ENCODE results near the gene MICALL2.

The MICALL2 gene

GRCh38 chr7:1424041-1424440 is 35.2 kb downstream of the MICALL2 start:
- Histone ChIP-seq H3K27ac (ENCODE audit: low read length) (no peak overlapping the region), H3K4me1 (ENCODE audit: insufficient read depth, low read length) (no peaks in the 10 kb centered on the region), H3K27me3 (ENCODE audit: insufficient read depth, low read length) (no peaks in the 10 kb centered on the region; the same call in 1 of the 2 replicates), H3K9ac (ENCODE audit: low read depth, low read length) (no peak overlapping the region), H3K4me3 (ENCODE audit: low read length) (no peak overlapping the region), H3K9me3 (ENCODE audit: insufficient read depth, low read depth, low read length) (no peaks in the 10 kb centered on the region), H3K36me3 (ENCODE audit: insufficient read depth, low read depth, low read length) (no peaks in the 10 kb centered on the region)

GRCh38 chr7:1423264-1423811 is 35.9 kb downstream of the MICALL2 start:
- H3K9me3 ChIP-seq (ENCODE audit: insufficient read depth, low read depth, low read length), result no peaks in the 10 kb centered on the region
- H3K9ac ChIP-seq (ENCODE audit: low read depth, low read length), result no peak overlapping the region
- H3K4me3 ChIP-seq (ENCODE audit: low read length), result no peak overlapping the region
- no peaks in the 10 kb centered on the region for H3K4me1 ChIP-seq (ENCODE audit: insufficient read depth, low read length)
- H3K27ac ChIP-seq (ENCODE audit: low read length), result no peak overlapping the region
- H3K36me3 ChIP-seq (ENCODE audit: insufficient read depth, low read depth, low read length), result no peaks in the 10 kb centered on the region
- H3K27me3 ChIP-seq (ENCODE audit: insufficient read depth, low read length), result no peaks in the 10 kb centered on the region; the same call in 1 of the 2 replicates

- H3K4me3 ChIP-seq (ENCODE audit: low read length), result no peak overlapping the region
- no peaks in the 10 kb centered on the region for H3K9me3 ChIP-seq (ENCODE audit: insufficient read depth, low read depth, low read length)
- H3K4me1 ChIP-seq (ENCODE audit: insufficient read depth, low read length), result no peaks in the 10 kb centered on the region
- H3K36me3 ChIP-seq (ENCODE audit: insufficient read depth, low read depth, low read length), result no peaks in the 10 kb centered on the region
- H3K9ac ChIP-seq (ENCODE audit: low read depth, low read length), result no peak overlapping the region
- no peaks in the 10 kb centered on the region; the same call in 1 of the 2 replicates for H3K27me3 ChIP-seq (ENCODE audit: insufficient read depth, low read length)
- H3K27ac ChIP-seq (ENCODE audit: low read length), result no peak overlapping the region
Measured at GRCh38 chr7:1422512-1423263, 36.6 kb downstream of the MICALL2 start.

- H3K4me3 ChIP-seq (ENCODE audit: low read length), result no peak overlapping the region
- no peak overlapping the region for H3K27ac ChIP-seq (ENCODE audit: low read length)
- H3K9me3 ChIP-seq (ENCODE audit: insufficient read depth, low read depth, low read length), result no peaks in the 10 kb centered on the region
- H3K27me3 ChIP-seq (ENCODE audit: insufficient read depth, low read length), result peaks cover 5% of the 10 kb centered on the region
- H3K9ac ChIP-seq (ENCODE audit: low read depth, low read length), result no peak overlapping the region
- H3K4me1 ChIP-seq (ENCODE audit: insufficient read depth, low read length), result no peaks in the 10 kb centered on the region
- no peaks in the 10 kb centered on the region for H3K36me3 ChIP-seq (ENCODE audit: insufficient read depth, low read depth, low read length)
Measured at GRCh38 chr7:1421946-1422345, 37.3 kb downstream of the MICALL2 start.

GRCh38 chr7:1421020-1421790 is 38.1 kb downstream of the MICALL2 start:
- Histone ChIP-seq H3K9me3 (ENCODE audit: insufficient read depth, low read depth, low read length) (no peaks in the 10 kb centered on the region), H3K27ac (ENCODE audit: low read length) (no peak overlapping the region), H3K4me1 (ENCODE audit: insufficient read depth, low read length) (no peaks in the 10 kb centered on the region), H3K36me3 (ENCODE audit: insufficient read depth, low read depth, low read length) (no peaks in the 10 kb centered on the region), H3K9ac (ENCODE audit: low read depth, low read length) (no peak overlapping the region), H3K27me3 (ENCODE audit: insufficient read depth, low read length) (peaks cover 5% of the 10 kb centered on the region), H3K4me3 (ENCODE audit: low read length) (no peak overlapping the region)

- H3K9ac ChIP-seq (ENCODE audit: low read depth, low read length), result no peak overlapping the region
- no peak overlapping the region for H3K4me3 ChIP-seq (ENCODE audit: low read length)
- no peak overlapping the region for H3K27ac ChIP-seq (ENCODE audit: low read length)
Measured at GRCh38 chr7:1419688-1420087, 39.6 kb downstream of the MICALL2 start.

GRCh38 chr7:1419310-1419634 is 40.0 kb downstream of the MICALL2 start:
- no peak overlapping the region for H3K4me3 ChIP-seq (ENCODE audit: low read length)
- no peaks in the 10 kb centered on the region for H3K9me3 ChIP-seq (ENCODE audit: insufficient read depth, low read depth, low read length)
- H3K27me3 ChIP-seq (ENCODE audit: insufficient read depth, low read length), result peaks cover 5% of the 10 kb centered on the region
- H3K4me1 ChIP-seq (ENCODE audit: insufficient read depth, low read length), result no peaks in the 10 kb centered on the region
- H3K9ac ChIP-seq (ENCODE audit: low read depth, low read length), result no peak overlapping the region
- no peaks in the 10 kb centered on the region for H3K36me3 ChIP-seq (ENCODE audit: insufficient read depth, low read depth, low read length)
- H3K27ac ChIP-seq (ENCODE audit: low read length), result no peak overlapping the region

More at GRCh38 chr7:1419688-1420087, 39.6 kb downstream of the MICALL2 start:
- H3K36me3 ChIP-seq (ENCODE audit: insufficient read depth, low read depth, low read length), result no peaks in the 10 kb centered on the region
- H3K27me3 ChIP-seq (ENCODE audit: insufficient read depth, low read length), result peaks cover 5% of the 10 kb centered on the region
- no peaks in the 10 kb centered on the region for H3K9me3 ChIP-seq (ENCODE audit: insufficient read depth, low read depth, low read length)
- no peaks in the 10 kb centered on the region for H3K4me1 ChIP-seq (ENCODE audit: insufficient read depth, low read length)

GRCh38 chr7:1418505-1419309 is 40.6 kb downstream of the MICALL2 start:
- Histone ChIP-seq H3K4me3 (ENCODE audit: low read length) (no peak overlapping the region), H3K9ac (ENCODE audit: low read depth, low read length) (no peak overlapping the region), H3K27ac (ENCODE audit: low read length) (no peak overlapping the region), H3K36me3 (ENCODE audit: insufficient read depth, low read depth, low read length) (no peaks in the 10 kb centered on the region), H3K27me3 (ENCODE audit: insufficient read depth, low read length) (peaks cover 5% of the 10 kb centered on the region), H3K4me1 (ENCODE audit: insufficient read depth, low read length) (no peaks in the 10 kb centered on the region), H3K9me3 (ENCODE audit: insufficient read depth, low read depth, low read length) (no peaks in the 10 kb centered on the region)

DNA sequence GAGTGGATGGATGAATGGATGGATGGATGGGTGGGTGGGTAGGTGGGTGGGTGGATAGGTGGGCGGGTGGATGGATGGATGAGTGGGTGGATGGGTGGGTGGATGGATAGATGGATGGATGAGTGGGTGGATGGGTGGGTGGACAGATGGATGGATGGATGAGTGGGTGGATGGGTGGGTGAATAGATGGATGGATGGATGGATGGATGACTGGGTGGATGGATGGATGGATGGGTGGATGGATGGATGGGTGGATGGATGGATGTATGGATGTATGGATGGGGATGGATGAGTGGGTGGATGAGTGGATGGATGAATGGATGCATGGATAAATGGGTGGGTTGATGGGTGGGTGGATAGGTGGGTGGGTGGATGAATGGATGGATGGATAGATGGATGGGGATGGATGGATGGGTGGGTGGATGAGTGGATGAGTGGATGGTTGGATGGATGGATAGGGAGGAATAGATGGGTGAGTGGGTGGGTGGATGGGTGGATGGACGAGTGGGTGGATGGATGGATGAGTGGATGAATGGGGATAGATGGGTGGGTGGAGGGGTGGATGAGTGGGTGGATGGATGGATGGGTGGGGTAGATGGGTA is 43.8 kb downstream of the MICALL2 start:
- peaks cover 26% of the 10 kb centered on the region for H3K27me3 ChIP-seq (ENCODE audit: insufficient read depth, low read length)
- H3K9ac ChIP-seq (ENCODE audit: low read depth, low read length), result no peak overlapping the region
- H3K36me3 ChIP-seq (ENCODE audit: insufficient read depth, low read depth, low read length), result no peaks in the 10 kb centered on the region
- H3K27ac ChIP-seq (ENCODE audit: low read length), result no peak overlapping the region
- no peaks in the 10 kb centered on the region for H3K4me1 ChIP-seq (ENCODE audit: insufficient read depth, low read length)
- H3K4me3 ChIP-seq (ENCODE audit: low read length), result no peak overlapping the region
- H3K9me3 ChIP-seq (ENCODE audit: insufficient read depth, low read depth, low read length), result no peaks in the 10 kb centered on the region

GRCh38 chr7:1413936-1414639 is 45.2 kb downstream of the MICALL2 start:
- Histone ChIP-seq H3K4me1 (ENCODE audit: insufficient read depth, low read length) (no peaks in the 10 kb centered on the region), H3K4me3 (ENCODE audit: low read length) (no peak overlapping the region), H3K9ac (ENCODE audit: low read depth, low read length) (no peak overlapping the region), H3K27me3 (ENCODE audit: insufficient read depth, low read length) (peaks cover 26% of the 10 kb centered on the region), H3K27ac (ENCODE audit: low read length) (no peak overlapping the region), H3K36me3 (ENCODE audit: insufficient read depth, low read depth, low read length) (no peaks in the 10 kb centered on the region), H3K9me3 (ENCODE audit: insufficient read depth, low read depth, low read length) (no peaks in the 10 kb centered on the region)
